GM18951 (cell line): ENCODE data around the gene PGM5.

ENCODE experiments used
- POLR2A ChIP-seq: IDR thresholded peaks from 4 replicates; pipeline ENCODE4 v1.6.1; 2011; ENCODE audit warnings: mild to moderate bottlenecking; ENCODE audit not compliant: insufficient read length, insufficient read depth; ENCODE audit errors: extremely low read depth
- in situ Hi-C: fragments of 300-500 bp; cut with MboI; formaldehyde crosslinking; loops from one replicate; pipeline ENCODE4 v1.12.0; 2022; ENCODE audit warnings: low sequenced_read_pairs, mixed read lengths, inconsistent platforms; ENCODE audit not compliant: unreplicated experiment

PGM5 gene

GRCh38 chr9:68562461-68562860, 206.1 kb downstream of the PGM5 start:
- no peak for TF ChIP-seq POLR2A
- in situ Hi-C loops: loop anchor here (25.0 kb wide), 1 partner anchor 200 kb away; the partner anchor contains the start of gene PGM5

- no peak for TF ChIP-seq POLR2A
- in situ Hi-C loops: loop anchor here (25.0 kb wide), 1 partner anchor 205 kb away; the partner anchor contains the start of gene PGM5
Measured at GRCh38 chr9:68567565-68567964, 211.2 kb downstream of the PGM5 start.

DNA sequence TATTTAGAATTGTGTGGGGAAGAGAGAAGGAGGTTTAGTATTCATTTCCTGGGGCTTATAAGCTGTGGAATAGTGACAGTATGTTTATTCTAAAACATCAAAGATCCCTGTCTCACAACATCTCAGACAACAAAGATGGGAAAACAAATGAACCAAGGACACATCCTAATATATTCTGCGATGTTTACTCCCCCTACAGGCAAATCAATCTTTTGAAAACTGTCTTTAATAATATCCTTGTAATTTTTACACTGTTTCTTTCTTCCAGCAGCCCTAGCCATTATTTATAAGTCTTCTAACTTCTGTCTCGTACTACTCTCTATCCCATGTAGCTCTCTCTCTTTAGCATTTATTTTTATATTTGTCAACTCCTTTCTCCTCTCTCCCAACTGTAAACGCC, 217.7 kb downstream of the PGM5 start:
- in situ Hi-C loops: loop anchor here (25.0 kb wide), 1 partner anchor 212 kb away; the partner anchor contains the start of gene PGM5
- TF ChIP-seq POLR2A: no peak

DNA sequence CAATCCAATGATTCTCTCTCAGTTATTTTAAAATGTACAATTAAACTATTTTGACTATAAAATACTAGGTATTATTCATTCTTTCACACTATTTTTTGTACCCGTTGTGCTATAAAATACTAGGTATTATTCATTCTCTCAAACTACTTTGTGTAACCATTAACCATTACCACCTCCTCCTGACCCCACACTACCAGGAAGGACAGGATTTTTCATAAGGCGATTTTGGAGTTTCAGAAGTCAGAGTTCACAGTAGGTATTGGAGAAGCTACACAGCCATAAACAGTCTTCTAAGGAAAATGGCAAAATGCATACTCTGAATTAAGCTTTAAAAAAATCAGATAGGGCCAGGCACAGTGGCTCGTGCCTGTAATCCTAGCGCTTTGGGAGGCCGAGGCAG, 219.4 kb downstream of the PGM5 start:
- in situ Hi-C loops: no loop called here
- TF ChIP-seq POLR2A: no peak

GRCh38 chr9:68577774-68578591, 221.6 kb downstream of the PGM5 start:
- no peak for TF ChIP-seq POLR2A
- in situ Hi-C loops: no loop called here
